HG02588 (cell line): ENCODE measurements around the gene URGCP.
"Not testable (repeated sequence)": the region's sequence is repeated elsewhere in the genome, so short reads cannot be mapped to it uniquely, and the experiment has no call there.

Experiments used
- ATAC-seq: cut with Tn5 transposase; IDR thresholded peaks from one replicate; pipeline ENCODE4 v1.9.1; 2021; ENCODE audit warnings: mild to moderate bottlenecking, moderate library complexity; ENCODE audit not compliant: unreplicated experiment

URGCP gene

GRCh38 chr7:43922726-43923125, 16.3 kb upstream of the URGCP start:
- ATAC-seq = no peak

GRCh38 chr7:43921423-43921822, 15.0 kb upstream of the URGCP start:
- no peak for ATAC-seq

- no peak for ATAC-seq
These were observed 9.5 kb upstream of the URGCP start for GRCh38 chr7:43915907-43916306.

- no peak for ATAC-seq
These were observed 8.4 kb upstream of the URGCP start for GRCh38 chr7:43914795-43915194.

- ATAC-seq = peak; percentile 35
These were observed 453 bp downstream of the URGCP start for GRCh38 chr7:43905956-43906330.

GRCh38 chr7:43905209-43905946, 1.0 kb downstream of the URGCP start:
- no peak for ATAC-seq

GRCh38 chr7:43904533-43905208, 1.7 kb downstream of the URGCP start:
- ATAC-seq = no peak

GRCh38 chr7:43902542-43903054, 3.8 kb downstream of the URGCP start:
- ATAC-seq = no peak

- ATAC-seq = not testable (repeated sequence)
These were observed 7.8 kb downstream of the URGCP start for GRCh38 chr7:43898571-43898970.

- ATAC-seq = no peak
These were observed 10.5 kb downstream of the URGCP start for GRCh38 chr7:43895847-43896415.

- ATAC-seq = no peak
These were observed 15.1 kb downstream of the URGCP start for GRCh38 chr7:43891069-43891955.

GRCh38 chr7:43890468-43890867, 15.9 kb downstream of the URGCP start:
- ATAC-seq = no peak

- no peak for ATAC-seq
These were observed 17.1 kb downstream of the URGCP start for GRCh38 chr7:43888993-43889945.

- no peak for ATAC-seq
These were observed 21.8 kb downstream of the URGCP start for GRCh38 chr7:43884617-43885016.

- no peak for ATAC-seq
These were observed 22.2 kb downstream of the URGCP start for GRCh38 chr7:43884209-43884608.

- ATAC-seq = no peak
These were observed 25.8 kb downstream of the URGCP start for GRCh38 chr7:43880596-43880995.

GRCh38 chr7:43879477-43879876, 26.9 kb downstream of the URGCP start:
- ATAC-seq = no peak

- no peak for ATAC-seq
These were observed 27.5 kb downstream of the URGCP start for GRCh38 chr7:43878867-43879266.

GRCh38 chr7:43877968-43878864, 28.2 kb downstream of the URGCP start:
- no peak for ATAC-seq
